Fibroblast of skin of abdomen (primary cell): ENCODE results near the gene ACOT7.
"Not testable (repeated sequence)": the region's sequence is repeated elsewhere in the genome, so short reads cannot be mapped to it uniquely, and the experiment has no call there.

Source experiments
- DNase-seq: peaks from one replicate; pipeline ENCODE4 v3.0.0-alpha.2; 2013

The ACOT7 gene

DNA sequence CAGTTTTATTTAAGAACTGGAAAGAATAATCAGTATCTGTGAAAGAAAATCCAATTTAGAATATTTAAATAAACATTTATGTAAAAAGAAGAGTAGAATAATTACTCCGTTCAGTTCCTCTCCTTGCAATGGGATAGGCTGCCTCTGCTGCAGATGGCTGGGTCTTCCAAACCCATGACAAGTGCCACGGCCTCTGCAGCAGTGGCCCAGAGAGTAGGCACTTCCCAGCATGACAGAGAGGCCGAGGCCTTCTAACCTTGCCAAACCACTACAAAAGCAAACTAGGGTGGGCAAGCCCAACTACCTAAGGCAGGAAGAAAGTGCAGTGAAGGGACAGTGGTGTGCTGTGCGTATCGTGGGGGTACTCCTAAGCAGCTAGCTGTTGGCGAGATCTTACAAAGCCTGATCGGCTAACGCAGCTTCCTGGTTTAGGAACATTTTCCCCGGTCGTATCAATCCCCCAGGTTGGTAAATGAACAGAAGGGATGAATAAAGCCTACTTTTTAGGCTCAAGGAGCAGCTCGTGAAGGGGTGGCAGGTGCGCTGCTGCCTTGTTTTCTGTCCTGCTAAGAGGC, 172.3 kb downstream of the ACOT7 start:
- no peak for DNase-seq

DNA sequence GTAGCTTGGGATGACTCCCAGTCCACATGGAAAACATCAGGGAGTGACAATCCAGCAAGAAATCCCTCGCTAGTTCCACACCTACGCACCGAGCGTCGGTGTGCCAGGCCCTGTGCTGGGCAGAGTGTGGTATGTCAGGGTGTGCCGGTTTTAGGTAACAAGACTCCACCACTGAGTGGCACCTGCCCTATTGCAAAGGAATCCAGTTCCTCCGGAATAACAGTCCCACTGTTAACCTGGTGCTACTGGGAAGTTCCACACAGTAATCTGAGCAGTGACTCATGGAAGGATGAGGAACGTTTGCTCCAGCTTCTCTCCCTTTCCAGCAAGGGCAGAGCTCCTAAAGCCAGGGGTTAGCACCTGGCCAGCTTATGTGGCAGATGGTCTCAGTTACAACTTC, 173.3 kb downstream of the ACOT7 start:
- no peak for DNase-seq

DNA sequence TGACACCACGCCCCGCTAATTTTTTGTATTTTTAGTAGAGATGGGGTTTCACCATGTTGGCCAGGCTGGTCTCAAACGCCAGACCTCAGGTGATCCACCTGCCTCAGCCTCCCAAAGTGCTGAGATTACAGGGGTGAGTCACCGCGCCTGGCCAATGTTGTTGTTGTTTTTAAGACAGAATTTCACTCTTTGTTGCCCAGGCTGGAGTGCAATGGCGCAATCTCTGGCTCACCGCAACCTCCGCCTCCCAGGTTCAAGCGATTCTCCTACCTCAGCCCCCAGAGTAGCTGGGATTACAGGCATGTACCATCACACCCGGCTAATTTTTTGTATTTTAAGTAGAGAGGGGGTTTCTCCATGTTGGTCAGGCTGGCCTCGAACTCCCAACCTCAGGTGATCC, 173.9 kb downstream of the ACOT7 start:
- not testable (repeated sequence) for DNase-seq

DNA sequence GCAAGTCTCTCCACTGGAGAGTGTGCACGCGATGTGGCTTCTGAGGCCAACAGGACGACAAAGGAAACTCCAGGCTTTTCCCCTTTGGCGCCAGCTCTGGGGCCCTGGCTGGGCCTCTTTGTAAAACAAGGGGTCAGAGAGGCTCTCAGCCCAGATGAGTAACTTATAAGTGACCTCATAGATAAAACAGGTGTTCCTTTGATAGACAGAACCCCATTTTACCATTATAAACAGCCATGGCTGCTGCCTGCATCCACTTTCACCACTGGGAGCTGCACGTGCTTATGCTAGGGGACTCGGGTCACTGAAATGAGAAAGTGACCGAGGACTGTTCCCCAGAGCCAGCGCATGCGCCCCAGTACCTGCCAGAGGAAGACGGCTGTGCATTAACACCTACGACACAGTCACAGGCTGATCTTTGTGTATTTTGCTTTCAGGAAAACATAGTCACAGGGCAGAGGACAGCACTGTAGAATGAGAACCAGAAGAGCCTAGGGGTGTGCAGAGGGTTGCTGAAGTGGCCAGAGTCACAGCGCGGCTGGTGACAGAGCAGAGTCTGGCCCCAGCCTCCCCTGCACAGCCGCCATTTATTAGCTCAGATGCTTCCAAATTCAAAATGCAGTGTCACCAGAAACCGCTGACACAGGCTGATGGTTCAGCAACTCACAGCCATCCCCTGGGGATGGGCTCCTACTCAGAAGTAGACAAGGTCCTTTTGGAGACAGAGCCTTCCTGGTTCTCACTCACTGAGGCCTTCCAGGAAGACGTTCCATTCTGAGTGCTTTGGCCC, 175.0 kb downstream of the ACOT7 start:
- DNase-seq: no peak
